Stomach (tissue), 9 donors: Measurements from ENCODE around the gene CRTC3. TPM values are rescaled to one million over a fixed set of nuclear protein-coding genes. Genes with fewer than 3 reads are reported as not detected.
"Not testable (repeated sequence)": the region's sequence is repeated elsewhere in the genome, so short reads cannot be mapped to it uniquely, and the experiment has no call there.

Experiments
- DNase-seq, 2 donors: peaks; one replicate each; pipeline versions ENCODE4 v3.0.0 to v3.0.0-alpha.2; 2013 to 2019
- H3K27ac ChIP-seq, 5 donors: fragments of 200-600 bp in 4 of 5; sonication (generic) in 4 of 5; one replicate each; pipeline ENCODE4 v1.5.1; 2013 to 2019; ENCODE audit warnings: mild to moderate bottlenecking in 1 of 5, moderate library complexity in 1 of 5
- H3K27me3 ChIP-seq, 3 donors: fragments of 200-600 bp; sonication (generic); one replicate each; pipeline ENCODE4 v1.5.1; 2017 to 2019; ENCODE audit warnings: mixed run types in 1 of 3
- H3K36me3 ChIP-seq, 4 donors: fragments of 200-600 bp; sonication (generic); 1 replicate in 3 of 4; 2 replicates in 1 of 4; pipeline ENCODE4 v1.5.1; 2016 to 2019
- H3K4me1 ChIP-seq, 4 donors: fragments of 200-600 bp; sonication (generic); one replicate each; pipeline ENCODE4 v1.5.1; 2016 to 2019
- H3K4me3 ChIP-seq, 4 donors: fragments of 200-600 bp; sonication (generic) in 3 of 4; one replicate each; pipeline ENCODE4 v1.5.1; 2016 to 2019; ENCODE audit warnings: mild to moderate bottlenecking in 1 of 4
- H3K9me3 ChIP-seq, 4 donors: fragments of 200-600 bp; sonication (generic); one replicate each; pipeline ENCODE4 v1.5.1; 2016 to 2019
- CTCF ChIP-seq, 7 experiments: fragments of 450-650 bp in 4 of 7; fragments of 200-600 bp in 3 of 7; sonication (generic) in 3 of 7; IDR thresholded peaks; one replicate each; pipeline ENCODE4 v1.5.1; 2016 to 2019; ENCODE audit warnings: antibody characterized with exemption in 7 of 7, control low read depth in 2 of 7, mild to moderate bottlenecking in 1 of 7
- EP300 ChIP-seq: sonication (generic); formaldehyde crosslinking; IDR thresholded peaks from one replicate; pipeline ENCODE4 v1.6.1; 2017; ENCODE audit warnings: antibody characterized with exemption
- POLR2A ChIP-seq, 4 donors: fragments of 450-650 bp; IDR thresholded peaks; one replicate each; pipeline ENCODE4 v1.6.1; 2016; ENCODE audit warnings: antibody characterized with exemption in 4 of 4, control low read depth in 2 of 4, mild to moderate bottlenecking in 1 of 4, moderate library complexity in 1 of 4
- POLR2AphosphoS5 ChIP-seq, 3 donors: sonication (generic); formaldehyde crosslinking; IDR thresholded peaks; one replicate each; pipeline ENCODE4 v1.6.1; 2016; ENCODE audit warnings: antibody characterized with exemption in 3 of 3
- WGBS, 5 donors: extraction: QIAGEN DNeasy Blood & Tissue Kit in 3 of 5; methylation state at CpG; one replicate each; pipeline versions ENCODE4 v1.1.5 to v1.1.7; 2013 to 2018; 5-methylcytosine and 5-hydroxymethylcytosine counted together
- intact Hi-C: fragments of 100-400 bp; cut with DNase I; formaldehyde crosslinking; loops from one replicate; pipeline ENCODE4 v1.15.1; 2023; ENCODE audit warnings: low total_unique reads
- polyA plus RNA-seq, 3 donors: library from polyadenylated mRNA; stranded (reverse); fragments of 200-250 nt; gene quantifications; one replicate each; pipeline ENCODE4 v1.2.3, GENCODE V29; 2013
- total RNA-seq, 5 donors: library from RNA; depleted of rRNA; stranded (reverse); fragments of >200 nt; gene quantifications; one replicate each; pipeline versions ENCODE4 v1.1.0 to v1.2.3, GENCODE V29; 2014 to 2016
- donor health status: healthy with polysubstance abuse.
- donor health status: Bipolar disorder and iron deficiency.
- donor health status: healthy.

The CRTC3 gene
- total and polyA plus RNA-seq, 8 donors, result 8.2 to 47.7 (median 14.5) TPM

- intact Hi-C loops, result no loop called here
- H3K4me3 ChIP-seq, result no peak overlapping the region
- no peak overlapping the region for H3K27ac ChIP-seq
- H3K9me3 ChIP-seq, result peaks cover 0 to 3% (median 0%) of the 10 kb centered on the region in 4 donors
- TF ChIP-seq POLR2AphosphoS5 (IDR thresholded peaks at IDR 0.05) (no peak), POLR2A (IDR thresholded peaks at IDR 0.05) (no peak), CTCF (IDR thresholded peaks at IDR 0.05) (no peak), EP300 (no peak)
- H3K4me1 ChIP-seq, result no peaks in the 10 kb centered on the region
- no peak for DNase-seq
- 54 to 87% (median 81%) methylated on average over 2 of the region's 2 CpGs for WGBS, 5 donors
- H3K27me3 ChIP-seq, result no peaks in the 10 kb centered on the region
- no peaks in the 10 kb centered on the region for H3K36me3 ChIP-seq
Measured at GRCh38 chr15:90512276-90512675, 17.4 kb upstream of the CRTC3 start.

GRCh38 chr15:90512981-90513380 lies 16.7 kb upstream of the CRTC3 start:
- peaks cover 0 to 3% (median 0%) of the 10 kb centered on the region in 4 donors for H3K9me3 ChIP-seq
- TF ChIP-seq EP300 (no peak), POLR2A (IDR thresholded peaks at IDR 0.05) (no peak), CTCF (IDR thresholded peaks at IDR 0.05) (no peak), POLR2AphosphoS5 (IDR thresholded peaks at IDR 0.05) (no peak)
- no peak for DNase-seq
- H3K36me3 ChIP-seq, result no peaks in the 10 kb centered on the region
- H3K27ac ChIP-seq, result no peak overlapping the region
- no peaks in the 10 kb centered on the region for H3K4me1 ChIP-seq
- whole genome bisulfite sequencing, 5 donors, result 77 to 98% (median 90%) methylated on average over 3 of the region's 3 CpGs
- no peak overlapping the region for H3K4me3 ChIP-seq
- intact Hi-C loops, result no loop called here
- H3K27me3 ChIP-seq, result no peaks in the 10 kb centered on the region

GRCh38 chr15:90513448-90513847 lies 16.3 kb upstream of the CRTC3 start:
- 60 to 78% (median 65%) methylated on average over 2 of the region's 2 CpGs for WGBS, 5 donors
- H3K4me1 ChIP-seq, result no peaks in the 10 kb centered on the region

GRCh38 chr15:90513893-90514292 lies 15.8 kb upstream of the CRTC3 start:
- DNase-seq, intact Hi-C loops, H3K27ac ChIP-seq, H3K9me3 ChIP-seq, H3K4me3 ChIP-seq, H3K27me3 ChIP-seq, H3K36me3 ChIP-seq, H3K4me1 ChIP-seq: not testable (repeated sequence)
- 50 to 100% (median 83%) methylated on average over 2 of the region's 2 CpGs for WGBS, 5 donors

More at GRCh38 chr15:90513448-90513847, 16.3 kb upstream of the CRTC3 start:
- Histone ChIP-seq H3K36me3 (no peaks in the 10 kb centered on the region), H3K9me3 (peaks cover 0 to 3% (median 0%) of the 10 kb centered on the region in 4 donors), H3K27ac (no peak overlapping the region), H3K27me3 (no peaks in the 10 kb centered on the region), H3K4me3 (no peak overlapping the region)
- DNase-seq, result no peak
- intact Hi-C loops, result no loop called here
- TF ChIP-seq CTCF (IDR thresholded peaks at IDR 0.05) (no peak), POLR2A (IDR thresholded peaks at IDR 0.05) (no peak), EP300 (no peak), POLR2AphosphoS5 (IDR thresholded peaks at IDR 0.05) (no peak)

GRCh38 chr15:90519688-90520087 lies 10.0 kb upstream of the CRTC3 start:
- Histone ChIP-seq H3K27ac (no peak overlapping the region), H3K9me3 (no peaks in the 10 kb centered on the region), H3K27me3 (no peaks in the 10 kb centered on the region), H3K4me1 (no peaks in the 10 kb centered on the region), H3K36me3 (no peaks in the 10 kb centered on the region), H3K4me3 (no peak overlapping the region)
- WGBS, 5 donors, result 73 to 85% (median 81%) methylated on average over 1 of the region's 1 CpG
- TF ChIP-seq POLR2A (IDR thresholded peaks at IDR 0.05) (no peak), CTCF (IDR thresholded peaks at IDR 0.05) (no peak), EP300 (no peak)
- intact Hi-C loops, result no loop called here
- no peak for DNase-seq
